SH-SY5Y (cell line): Measurements from ENCODE around the gene TRIP13.

ENCODE experiments used
- GATA2 ChIP-seq: IDR thresholded peaks from 2 replicates; pipeline ENCODE4 v1.6.1; 2011; ENCODE audit warnings: mild to moderate bottlenecking, low read depth, low read length
- GATA3 ChIP-seq: IDR thresholded peaks from 2 replicates; pipeline ENCODE4 v1.6.1; 2011; ENCODE audit warnings: low read depth, mild to moderate bottlenecking, low read length, moderate library complexity

- TF ChIP-seq GATA2 = no peak
- no peak for TF ChIP-seq GATA3
Observed at GRCh38 chr5:932628-933250, 40.1 kb downstream of the TRIP13 start.
